ENCODE data around the gene NBL1.
"Not testable (repeated sequence)": the region's sequence is repeated elsewhere in the genome, so short reads cannot be mapped to it uniquely, and the experiment has no call there.

Gene NBL1

GRCh38 chr1:19622204-19622603 is 21.9 kb upstream of the NBL1 start:
- H3K36me3 ChIP-seq (ENCODE audit: insufficient read depth, low read length): peaks cover 37% of the 10 kb centered on the region
- peak overlapping the region; percentile 36; the same call in 1 of the 2 replicates for H3K4me3 ChIP-seq (ENCODE audit: low read depth, low read length)
- H3K79me2 ChIP-seq (ENCODE audit: control insufficient read depth, insufficient read depth, low read length, unreplicated experiment): peaks cover 44% of the 10 kb centered on the region
- peak overlapping the region; percentile 70 for H3K27ac ChIP-seq (ENCODE audit: low read depth, low read length)
- peaks cover 50% of the 10 kb centered on the region for H3K4me1 ChIP-seq (ENCODE audit: control insufficient read depth, insufficient read depth, low read length, unreplicated experiment)
- no peaks in the 10 kb centered on the region for H3K27me3 ChIP-seq (ENCODE audit: insufficient read depth, low read length)
- H2AFZ ChIP-seq (ENCODE audit: low read length, unreplicated experiment): no peak overlapping the region

GRCh38 chr1:19623523-19623922 is 20.6 kb upstream of the NBL1 start:
- H3K36me3 ChIP-seq (ENCODE audit: insufficient read depth, low read length): peaks cover 29% of the 10 kb centered on the region
- H3K4me1 ChIP-seq (ENCODE audit: control insufficient read depth, insufficient read depth, low read length, unreplicated experiment): peaks cover 46% of the 10 kb centered on the region
- no peaks in the 10 kb centered on the region for H3K27me3 ChIP-seq (ENCODE audit: insufficient read depth, low read length)
- H3K79me2 ChIP-seq (ENCODE audit: control insufficient read depth, insufficient read depth, low read length, unreplicated experiment): peaks cover 35% of the 10 kb centered on the region
- no peak overlapping the region for H3K27ac ChIP-seq (ENCODE audit: low read depth, low read length)
- no peak overlapping the region for H3K4me3 ChIP-seq (ENCODE audit: low read depth, low read length)
- H2AFZ ChIP-seq (ENCODE audit: low read length, unreplicated experiment): no peak overlapping the region

- Histone ChIP-seq H3K27me3 (ENCODE audit: insufficient read depth, low read length) (no peaks in the 10 kb centered on the region), H3K4me3 (ENCODE audit: low read depth, low read length) (no peak overlapping the region), H3K36me3 (ENCODE audit: insufficient read depth, low read length) (peaks cover 34% of the 10 kb centered on the region), H2AFZ (ENCODE audit: low read length, unreplicated experiment) (no peak overlapping the region), H3K79me2 (ENCODE audit: control insufficient read depth, insufficient read depth, low read length, unreplicated experiment) (peaks cover 20% of the 10 kb centered on the region), H3K27ac (ENCODE audit: low read depth, low read length) (no peak overlapping the region), H3K4me1 (ENCODE audit: control insufficient read depth, insufficient read depth, low read length, unreplicated experiment) (peaks cover 32% of the 10 kb centered on the region)
Observed at GRCh38 chr1:19625291-19625937, 18.7 kb upstream of the NBL1 start.

GRCh38 chr1:19628879-19629278 is 15.2 kb upstream of the NBL1 start:
- Histone ChIP-seq H3K4me3 (ENCODE audit: low read depth, low read length) (no peak overlapping the region), H3K79me2 (ENCODE audit: control insufficient read depth, insufficient read depth, low read length, unreplicated experiment) (peaks cover 4% of the 10 kb centered on the region), H3K27me3 (ENCODE audit: insufficient read depth, low read length) (no peaks in the 10 kb centered on the region), H3K36me3 (ENCODE audit: insufficient read depth, low read length) (peaks cover 26% of the 10 kb centered on the region), H2AFZ (ENCODE audit: low read length, unreplicated experiment) (no peak overlapping the region), H3K4me1 (ENCODE audit: control insufficient read depth, insufficient read depth, low read length, unreplicated experiment) (no peaks in the 10 kb centered on the region), H3K27ac (ENCODE audit: low read depth, low read length) (no peak overlapping the region)

- Histone ChIP-seq H3K27me3 (ENCODE audit: insufficient read depth, low read length) (no peaks in the 10 kb centered on the region), H3K27ac (ENCODE audit: low read depth, low read length) (no peak overlapping the region), H3K4me3 (ENCODE audit: low read depth, low read length) (no peak overlapping the region), H3K36me3 (ENCODE audit: insufficient read depth, low read length) (peaks cover 24% of the 10 kb centered on the region), H3K79me2 (ENCODE audit: control insufficient read depth, insufficient read depth, low read length, unreplicated experiment) (peaks cover 4% of the 10 kb centered on the region), H2AFZ (ENCODE audit: low read length, unreplicated experiment) (no peak overlapping the region), H3K4me1 (ENCODE audit: control insufficient read depth, insufficient read depth, low read length, unreplicated experiment) (no peaks in the 10 kb centered on the region)
Observed at GRCh38 chr1:19629357-19629756, 14.8 kb upstream of the NBL1 start.

GRCh38 chr1:19630192-19630591 is 13.9 kb upstream of the NBL1 start:
- not testable (repeated sequence) for H2AFZ ChIP-seq (ENCODE audit: low read length, unreplicated experiment); H3K4me1 ChIP-seq (ENCODE audit: control insufficient read depth, insufficient read depth, low read length, unreplicated experiment); H3K27me3 ChIP-seq (ENCODE audit: insufficient read depth, low read length); H3K27ac ChIP-seq (ENCODE audit: low read depth, low read length); H3K4me3 ChIP-seq (ENCODE audit: low read depth, low read length); H3K79me2 ChIP-seq (ENCODE audit: control insufficient read depth, insufficient read depth, low read length, unreplicated experiment)
- peaks cover 16% of the 10 kb centered on the region for H3K36me3 ChIP-seq (ENCODE audit: insufficient read depth, low read length)

GRCh38 chr1:19630720-19631395 is 13.3 kb upstream of the NBL1 start:
- no peaks in the 10 kb centered on the region for H3K27me3 ChIP-seq (ENCODE audit: insufficient read depth, low read length)
- no peak overlapping the region for H3K27ac ChIP-seq (ENCODE audit: low read depth, low read length)
- peaks cover 15% of the 10 kb centered on the region; the same call in 1 of the 2 replicates for H3K36me3 ChIP-seq (ENCODE audit: insufficient read depth, low read length)
- no peaks in the 10 kb centered on the region for H3K79me2 ChIP-seq (ENCODE audit: control insufficient read depth, insufficient read depth, low read length, unreplicated experiment)
- no peak overlapping the region for H3K4me3 ChIP-seq (ENCODE audit: low read depth, low read length)
- peaks cover 6% of the 10 kb centered on the region for H3K4me1 ChIP-seq (ENCODE audit: control insufficient read depth, insufficient read depth, low read length, unreplicated experiment)
- H2AFZ ChIP-seq (ENCODE audit: low read length, unreplicated experiment): no peak overlapping the region

GRCh38 chr1:19632211-19632610 is 11.9 kb upstream of the NBL1 start:
- H2AFZ ChIP-seq (ENCODE audit: low read length, unreplicated experiment): no peak overlapping the region
- no peak overlapping the region for H3K4me3 ChIP-seq (ENCODE audit: low read depth, low read length)
- H3K36me3 ChIP-seq (ENCODE audit: insufficient read depth, low read length): 0 out of 2 replicates have a peak, but pooled peaks cover 6% of the 10 kb centered on the region
- no peaks in the 10 kb centered on the region for H3K27me3 ChIP-seq (ENCODE audit: insufficient read depth, low read length)
- no peak overlapping the region for H3K27ac ChIP-seq (ENCODE audit: low read depth, low read length)
- H3K79me2 ChIP-seq (ENCODE audit: control insufficient read depth, insufficient read depth, low read length, unreplicated experiment): no peaks in the 10 kb centered on the region
- peaks cover 9% of the 10 kb centered on the region for H3K4me1 ChIP-seq (ENCODE audit: control insufficient read depth, insufficient read depth, low read length, unreplicated experiment)

GRCh38 chr1:19633106-19633505 is 11.0 kb upstream of the NBL1 start:
- no peak overlapping the region for H3K27ac ChIP-seq (ENCODE audit: low read depth, low read length)
- no peak overlapping the region for H2AFZ ChIP-seq (ENCODE audit: low read length, unreplicated experiment)
- no peaks in the 10 kb centered on the region for H3K79me2 ChIP-seq (ENCODE audit: control insufficient read depth, insufficient read depth, low read length, unreplicated experiment)
- H3K27me3 ChIP-seq (ENCODE audit: insufficient read depth, low read length): no peaks in the 10 kb centered on the region
- H3K4me3 ChIP-seq (ENCODE audit: low read depth, low read length): no peak overlapping the region
- 0 out of 2 replicates have a peak, but pooled peaks cover 6% of the 10 kb centered on the region for H3K36me3 ChIP-seq (ENCODE audit: insufficient read depth, low read length)
- peaks cover 9% of the 10 kb centered on the region for H3K4me1 ChIP-seq (ENCODE audit: control insufficient read depth, insufficient read depth, low read length, unreplicated experiment)

GRCh38 chr1:19635064-19635463 is 9.0 kb upstream of the NBL1 start:
- H3K27ac ChIP-seq (ENCODE audit: low read depth, low read length); H3K79me2 ChIP-seq (ENCODE audit: control insufficient read depth, insufficient read depth, low read length, unreplicated experiment): not testable (repeated sequence)

GRCh38 chr1:19635646-19636045 is 8.5 kb upstream of the NBL1 start:
- peak overlapping the region; percentile 10; the same call in 1 of the 2 replicates for H3K27ac ChIP-seq (ENCODE audit: low read depth, low read length)
- no peak overlapping the region for H2AFZ ChIP-seq (ENCODE audit: low read length, unreplicated experiment)
- H3K27me3 ChIP-seq (ENCODE audit: insufficient read depth, low read length): no peaks in the 10 kb centered on the region
- H3K36me3 ChIP-seq (ENCODE audit: insufficient read depth, low read length): no peaks in the 10 kb centered on the region
- no peaks in the 10 kb centered on the region for H3K79me2 ChIP-seq (ENCODE audit: control insufficient read depth, insufficient read depth, low read length, unreplicated experiment)
- H3K4me1 ChIP-seq (ENCODE audit: control insufficient read depth, insufficient read depth, low read length, unreplicated experiment): peaks cover 16% of the 10 kb centered on the region
- no peak overlapping the region for H3K4me3 ChIP-seq (ENCODE audit: low read depth, low read length)

More at GRCh38 chr1:19635064-19635463, 9.0 kb upstream of the NBL1 start:
- H3K27me3 ChIP-seq (ENCODE audit: insufficient read depth, low read length); H3K36me3 ChIP-seq (ENCODE audit: insufficient read depth, low read length); H3K4me3 ChIP-seq (ENCODE audit: low read depth, low read length); H2AFZ ChIP-seq (ENCODE audit: low read length, unreplicated experiment): not testable (repeated sequence)
- peaks cover 10% of the 10 kb centered on the region for H3K4me1 ChIP-seq (ENCODE audit: control insufficient read depth, insufficient read depth, low read length, unreplicated experiment)
